Activated gamma-delta T cell (primary cell): Measurements from ENCODE around the gene COL4A2.

ENCODE experiments used
- DNase-seq: peaks from one replicate; lab custom pipeline; 2025; lab: John Stamatoyannopoulos, UW

Gene COL4A2

GRCh38 chr13:110419381-110419791 lies 112.3 kb downstream of the COL4A2 start:
- no peak for DNase-seq

GRCh38 chr13:110419946-110420345 lies 112.9 kb downstream of the COL4A2 start:
- DNase-seq, result no peak

- no peak for DNase-seq
Measured at GRCh38 chr13:110420626-110421025, 113.5 kb downstream of the COL4A2 start.

GRCh38 chr13:110421061-110421460 lies 114.0 kb downstream of the COL4A2 start:
- no peak for DNase-seq

GRCh38 chr13:110421696-110422385 lies 114.8 kb downstream of the COL4A2 start:
- DNase-seq, result no peak

GRCh38 chr13:110422913-110423688 lies 116.0 kb downstream of the COL4A2 start:
- no peak for DNase-seq

GRCh38 chr13:110423689-110424302 lies 116.7 kb downstream of the COL4A2 start:
- no peak for DNase-seq

GRCh38 chr13:110424569-110425443 lies 117.7 kb downstream of the COL4A2 start:
- DNase-seq, result no peak

GRCh38 chr13:110425444-110425780 lies 118.3 kb downstream of the COL4A2 start:
- DNase-seq, result no peak

- no peak for DNase-seq
Measured at GRCh38 chr13:110426735-110427134, 119.7 kb downstream of the COL4A2 start.

- DNase-seq, result no peak
Measured at GRCh38 chr13:110428313-110428712, 121.2 kb downstream of the COL4A2 start.

GRCh38 chr13:110430391-110431336 lies 123.6 kb downstream of the COL4A2 start:
- DNase-seq, result no peak

- no peak for DNase-seq
Measured at GRCh38 chr13:110431425-110432294, 124.6 kb downstream of the COL4A2 start.

- DNase-seq, result no peak
Measured at GRCh38 chr13:110432522-110432921, 125.4 kb downstream of the COL4A2 start.

- DNase-seq, result no peak
Measured at GRCh38 chr13:110433014-110433413, 125.9 kb downstream of the COL4A2 start.

GRCh38 chr13:110434629-110435028 lies 127.5 kb downstream of the COL4A2 start:
- DNase-seq, result no peak

GRCh38 chr13:110435331-110435730 lies 128.2 kb downstream of the COL4A2 start:
- no peak for DNase-seq

GRCh38 chr13:110436276-110436675 lies 129.2 kb downstream of the COL4A2 start:
- DNase-seq, result no peak

GRCh38 chr13:110436786-110437370 lies 129.8 kb downstream of the COL4A2 start:
- no peak for DNase-seq

- no peak for DNase-seq
Measured at GRCh38 chr13:110438211-110438610, 131.1 kb downstream of the COL4A2 start.
